ENCODE results near the gene PTOV1.

- TF ChIP-seq CTCF (IDR thresholded peaks at IDR 0.05) (no peak), POLR2AphosphoS5 (IDR thresholded peaks at IDR 0.05) (no peak)
Measured at GRCh38 chr19:49895566-49896297, 44.8 kb downstream of the PTOV1 start.

Data from prostate gland (tissue), 2 donors.